ENCODE measurements around the gene DCAF5.

DCAF5 gene

DNA sequence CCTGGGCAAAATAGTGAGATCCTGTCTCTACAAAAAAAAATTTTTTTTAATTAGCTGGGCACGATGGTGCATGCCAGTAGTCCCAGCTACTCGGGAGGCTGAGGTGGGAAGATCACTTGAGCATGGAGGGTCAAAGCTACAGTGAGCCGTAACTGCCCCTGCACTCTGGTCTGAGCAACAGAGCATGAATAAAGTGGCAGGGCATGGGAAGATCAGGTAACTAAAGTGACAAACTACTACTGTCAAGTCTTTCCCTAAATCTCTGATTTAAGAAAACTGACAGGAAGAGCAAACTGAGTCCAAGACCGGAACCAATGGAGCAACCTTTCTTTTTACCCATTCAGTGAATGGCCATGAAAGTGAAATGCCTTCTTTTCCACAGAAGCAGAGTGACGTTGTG is 10.8 kb downstream of the DCAF5 start:
- DNase-seq (ENCODE audit: low read depth), result no peak

DNA sequence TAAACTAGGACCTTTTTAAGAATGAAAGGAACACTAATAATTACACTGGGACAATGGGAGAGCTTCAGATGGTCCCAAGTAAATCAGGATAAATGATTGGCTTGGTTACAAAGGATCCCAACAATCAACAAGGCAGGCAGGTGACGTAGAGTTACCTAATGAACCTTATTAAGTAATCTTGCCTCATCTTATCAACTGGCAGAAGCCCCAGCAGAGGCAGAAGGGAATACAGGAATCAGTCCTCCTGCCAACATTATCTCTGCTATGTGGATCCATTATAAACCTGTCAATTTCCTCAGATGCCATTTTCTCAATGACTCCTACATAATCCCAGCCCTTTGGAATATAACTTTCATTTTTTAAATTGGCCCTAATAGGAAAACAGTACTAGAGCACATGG is 11.4 kb downstream of the DCAF5 start:
- DNase-seq (ENCODE audit: low read depth), result no peak

DNA sequence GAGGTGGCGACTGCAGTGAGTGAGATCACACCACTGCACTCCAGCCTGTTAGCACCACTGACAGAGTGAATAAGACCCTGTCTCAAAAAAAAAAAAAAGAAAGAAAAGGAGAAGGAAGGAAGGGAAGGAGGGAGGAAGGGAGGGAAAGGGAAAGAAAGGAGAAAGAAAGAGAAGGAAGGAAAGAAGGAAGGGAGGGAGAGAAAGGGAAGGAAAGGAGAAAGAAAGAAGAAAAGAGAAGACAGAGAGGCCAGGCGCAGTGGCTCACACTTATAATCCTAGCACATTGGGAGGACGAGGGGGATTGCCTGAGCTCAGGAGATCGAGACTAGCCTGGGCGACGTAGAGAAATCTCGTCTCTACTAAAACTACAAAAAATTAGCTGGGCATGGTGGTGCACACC is 13.2 kb downstream of the DCAF5 start:
- no peak for DNase-seq (ENCODE audit: low read depth)

DNA sequence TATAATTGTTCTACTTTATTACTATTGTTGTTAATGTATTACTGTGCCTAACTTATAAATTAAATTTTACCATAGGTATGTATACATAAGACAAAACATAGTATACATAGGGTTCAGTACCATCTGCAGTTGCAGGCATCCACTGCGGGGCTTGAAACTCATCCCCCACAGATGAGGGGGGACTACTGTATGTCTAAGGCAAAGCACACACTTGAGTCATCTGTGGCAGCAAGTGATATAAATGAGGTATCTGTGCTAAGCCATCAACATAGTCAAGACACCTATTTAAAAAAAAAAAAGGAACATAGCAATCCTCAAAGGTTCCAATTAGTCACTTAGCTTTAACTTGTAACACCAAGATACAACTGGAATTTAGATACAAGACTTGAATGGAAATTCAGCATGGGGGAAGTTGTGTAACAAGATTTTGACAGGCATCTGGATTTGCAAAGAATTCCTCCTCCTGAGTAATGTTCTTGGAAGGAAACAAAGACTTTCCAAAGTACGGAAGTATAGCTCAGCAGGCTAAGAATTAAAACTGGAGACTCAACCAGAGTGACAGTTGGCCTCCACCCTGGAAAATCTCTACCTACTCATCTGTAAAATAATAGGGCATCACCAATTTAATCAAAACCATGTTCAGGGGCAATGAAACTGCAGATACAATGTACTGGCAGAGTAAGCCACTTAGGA is 14.9 kb downstream of the DCAF5 start:
- DNase-seq (ENCODE audit: low read depth), result no peak

DNA sequence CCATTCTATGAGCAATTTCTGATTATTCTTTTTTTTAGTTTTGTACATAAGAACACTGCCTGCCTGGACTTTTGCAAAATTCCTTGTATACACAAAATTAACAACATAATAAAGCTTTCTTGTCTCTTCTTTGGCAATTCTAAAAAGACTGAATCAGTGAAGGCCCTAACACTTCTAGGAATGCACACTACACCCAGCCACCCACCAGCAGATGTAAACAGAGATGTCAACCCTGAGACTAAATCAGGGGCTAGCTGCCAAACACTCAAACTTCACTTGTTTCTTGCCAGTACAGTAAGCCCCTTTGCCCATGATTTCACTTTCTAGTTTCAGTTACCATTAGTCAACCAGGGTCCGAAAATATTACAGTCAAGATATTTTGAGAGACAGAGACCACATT is 15.5 kb downstream of the DCAF5 start:
- no peak for DNase-seq (ENCODE audit: low read depth)

DNA sequence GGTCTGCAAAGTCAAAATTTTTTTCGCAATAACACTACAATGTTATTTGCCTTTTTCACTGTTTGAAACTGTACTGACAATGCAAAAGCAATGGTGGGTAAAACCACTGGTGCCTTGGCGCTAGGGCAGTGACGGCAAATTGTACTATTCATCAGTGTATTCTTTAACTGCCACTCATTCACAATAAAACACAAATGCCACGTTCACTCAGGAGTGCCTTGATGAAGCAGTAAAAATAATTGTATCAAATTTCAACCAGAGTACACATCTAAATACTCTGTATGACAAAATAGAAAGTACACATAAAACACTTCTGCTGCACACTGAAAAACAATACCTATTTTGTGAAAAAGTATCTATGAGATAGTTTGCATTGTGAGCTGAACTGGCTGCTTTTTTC is 17.8 kb downstream of the DCAF5 start:
- no peak for DNase-seq (ENCODE audit: low read depth)

- DNase-seq (ENCODE audit: low read depth), result no peak
Observed at GRCh38 chr14:69133206-69134125, 19.5 kb downstream of the DCAF5 start.

DNA sequence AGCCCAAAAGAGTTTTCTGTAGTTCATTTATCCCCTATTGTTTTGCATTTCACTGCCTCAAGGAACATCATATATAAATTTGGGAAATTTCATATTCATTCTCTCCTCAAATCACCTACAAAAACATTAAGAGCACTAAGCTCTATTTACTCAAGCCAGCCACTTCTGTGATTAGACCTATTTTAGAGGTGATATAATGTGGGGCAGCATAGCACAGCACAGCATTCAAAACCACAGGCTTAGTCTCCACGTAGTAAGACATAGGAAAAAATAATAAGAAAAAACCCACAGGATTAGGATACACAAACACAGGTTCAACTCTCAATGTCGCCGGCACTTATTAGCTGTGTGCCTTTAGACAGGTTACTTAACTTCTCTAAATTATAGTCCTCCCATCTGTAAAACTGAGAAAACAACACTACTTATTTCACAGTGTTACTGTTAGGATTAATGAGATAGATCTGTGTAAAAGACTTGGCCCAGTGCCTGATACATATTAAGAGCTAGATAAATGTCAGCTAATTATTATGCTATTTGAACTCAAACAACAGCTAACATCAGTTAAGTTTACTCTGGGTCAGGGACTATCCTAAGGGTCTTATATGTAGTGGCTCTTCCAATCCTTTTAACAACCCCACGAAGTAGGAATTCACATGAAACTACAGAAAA is 20.3 kb downstream of the DCAF5 start:
- DNase-seq (ENCODE audit: low read depth), result no peak

GRCh38 chr14:69131176-69131575 is 21.7 kb downstream of the DCAF5 start:
- no peak for DNase-seq (ENCODE audit: low read depth)

DNA sequence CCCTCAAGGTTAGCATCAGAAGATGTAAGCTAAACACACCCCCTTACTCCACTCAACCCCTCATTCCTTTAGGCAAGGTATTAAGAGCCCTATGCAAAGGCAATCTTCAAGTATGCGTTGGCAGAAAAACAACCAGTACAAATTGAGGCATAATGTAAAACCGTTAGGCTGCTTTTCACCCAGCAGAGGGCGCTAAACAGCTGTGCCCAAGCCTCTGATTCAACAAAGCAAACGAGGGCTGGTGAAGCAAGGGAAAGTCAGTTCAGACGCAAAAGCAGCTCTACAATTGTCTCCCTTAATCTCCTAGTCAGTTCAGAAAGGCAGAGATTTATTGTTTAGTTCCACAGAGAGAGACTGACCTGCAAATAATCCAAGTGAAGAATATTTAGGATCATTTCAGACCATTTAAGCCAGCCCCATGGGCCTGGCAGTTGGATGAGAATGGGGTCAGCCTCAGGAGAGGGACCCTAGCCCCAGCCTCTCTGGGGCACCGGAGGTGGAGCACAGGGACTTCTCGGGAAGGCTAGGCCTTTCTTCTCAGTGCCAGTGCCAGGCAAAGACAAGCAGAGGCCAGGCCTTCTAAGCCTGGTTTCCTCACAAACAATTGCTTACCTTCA is 23.5 kb downstream of the DCAF5 start:
- DNase-seq (ENCODE audit: low read depth), result peak; percentile 36

- DNase-seq (ENCODE audit: low read depth), result no peak
Observed at GRCh38 chr14:69118305-69118704, 34.6 kb downstream of the DCAF5 start.

DNA sequence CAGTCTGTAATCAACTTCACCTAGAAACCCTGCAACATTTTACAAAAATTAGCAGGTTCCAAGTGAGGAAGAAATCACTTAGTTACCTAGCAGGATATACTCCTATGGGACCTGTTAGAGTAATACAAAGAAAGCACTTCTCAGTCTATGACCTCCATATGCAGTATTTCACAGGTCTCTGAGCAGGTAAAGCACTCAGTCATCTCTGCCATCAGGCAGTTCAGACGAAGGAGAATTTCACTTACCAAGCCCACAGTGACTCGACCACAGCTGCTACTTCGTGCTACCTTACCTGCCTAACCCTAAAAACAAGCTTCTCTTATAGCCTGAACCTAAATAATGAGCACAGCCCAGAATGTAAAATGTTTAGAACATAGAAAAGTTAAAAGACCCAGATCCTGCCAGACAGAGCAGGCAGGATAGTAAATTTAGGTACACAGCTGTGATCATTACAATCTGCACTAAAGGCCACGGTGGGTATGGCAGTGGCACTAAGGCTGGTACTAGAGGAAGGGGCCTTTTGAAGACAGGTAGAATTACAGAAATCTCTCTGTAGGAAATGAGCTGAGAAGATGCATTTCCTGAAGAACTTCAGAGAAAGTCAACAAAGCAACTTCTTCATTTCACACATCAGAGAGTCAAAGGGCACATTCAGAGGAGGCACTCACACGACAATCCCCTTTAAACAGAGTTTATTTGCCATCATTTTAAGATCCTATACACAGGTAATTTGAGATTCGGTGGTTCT is 35.7 kb downstream of the DCAF5 start:
- no peak for DNase-seq (ENCODE audit: low read depth)

DNA sequence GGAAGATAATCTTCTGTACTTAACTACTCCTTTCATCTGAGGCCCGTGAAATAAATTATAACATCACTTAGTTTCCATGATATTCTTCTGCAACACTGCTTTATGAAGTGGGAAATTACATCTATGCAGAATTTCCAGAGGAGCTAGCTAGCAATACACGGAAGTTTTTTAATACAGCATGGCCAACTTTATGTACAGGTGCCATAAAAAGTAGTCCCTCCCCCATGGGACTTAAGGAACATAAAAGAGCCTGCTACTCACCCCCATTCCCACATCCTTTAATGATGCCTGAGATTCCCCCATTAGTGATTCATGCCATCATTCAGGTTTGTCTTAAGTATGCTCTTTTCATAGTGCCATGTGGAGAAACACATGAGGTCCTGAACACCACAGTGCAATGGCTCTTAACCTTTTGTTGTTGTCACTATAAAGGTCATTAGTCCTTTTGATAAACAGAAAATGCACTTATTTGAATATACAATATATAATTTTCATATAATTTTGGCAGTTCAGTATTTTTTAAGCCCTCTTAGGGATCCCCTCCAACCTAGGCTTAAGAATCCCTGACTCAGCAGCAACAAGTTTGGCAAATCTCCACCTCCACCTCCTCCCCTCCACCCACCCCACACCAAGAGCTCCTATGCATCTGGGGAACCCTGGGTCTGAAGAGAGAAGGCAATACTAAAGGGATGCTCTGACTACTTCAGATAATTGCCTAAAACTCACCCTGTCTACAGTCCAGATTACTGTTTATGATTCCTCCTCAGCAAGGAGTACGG is 37.3 kb downstream of the DCAF5 start:
- DNase-seq (ENCODE audit: low read depth), result no peak

- no peak for DNase-seq (ENCODE audit: low read depth)
Observed at GRCh38 chr14:69114763-69115162, 38.2 kb downstream of the DCAF5 start.

GRCh38 chr14:69108358-69108757 is 44.6 kb downstream of the DCAF5 start:
- no peak for DNase-seq (ENCODE audit: low read depth)

- DNase-seq (ENCODE audit: low read depth), result no peak
Observed at GRCh38 chr14:69107407-69108003, 45.4 kb downstream of the DCAF5 start.

- no peak for DNase-seq (ENCODE audit: low read depth)
Observed at GRCh38 chr14:69106451-69106850, 46.5 kb downstream of the DCAF5 start.

- no peak for DNase-seq (ENCODE audit: low read depth)
Observed at GRCh38 chr14:69105326-69105725, 47.6 kb downstream of the DCAF5 start.

GRCh38 chr14:69101331-69101826 is 51.5 kb downstream of the DCAF5 start:
- DNase-seq (ENCODE audit: low read depth), result peak; percentile 17

DNA sequence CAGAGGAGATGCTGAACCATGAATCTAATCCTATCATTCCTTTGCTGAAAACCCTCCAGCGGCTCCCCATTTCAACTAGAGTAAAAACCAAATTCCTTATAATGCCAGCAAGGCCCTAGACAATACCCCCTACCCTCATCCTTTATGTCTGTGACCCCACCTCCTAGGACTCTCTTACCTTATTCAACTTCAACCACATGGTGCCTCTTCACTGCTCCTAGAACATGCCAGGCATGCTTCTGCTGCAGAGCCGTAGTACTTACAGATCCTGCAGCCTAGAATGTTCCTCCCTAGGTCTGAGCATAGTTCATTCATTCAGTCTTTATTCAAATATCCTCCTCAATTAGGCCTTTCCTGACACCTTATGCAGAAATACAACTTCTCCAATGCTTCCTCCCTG is 54.9 kb downstream of the DCAF5 start:
- DNase-seq (ENCODE audit: low read depth), result no peak

Data from CMK (cell line).